Measurements from ENCODE around the gene GALC.

GRCh38 chr14:87995500-87996290 is 2.7 kb upstream of the GALC start:
- TF ChIP-seq EP300 (IDR thresholded peaks at IDR 0.05) = no peak
- no peak for TF ChIP-seq CTCF (IDR thresholded peaks at IDR 0.05)
- TF ChIP-seq POLR2A (IDR thresholded peaks at IDR 0.05) = no peak
- TF ChIP-seq POLR2AphosphoS5 (IDR thresholded peaks at IDR 0.05) = no peak
